HG03457 (cell line): ENCODE data around the gene RTL1.

Source experiments
- ATAC-seq: cut with Tn5 transposase; IDR thresholded peaks from one replicate; pipeline ENCODE4 v1.9.1; 2021; ENCODE audit warnings: moderate number of reproducible peaks; ENCODE audit not compliant: unreplicated experiment

Gene RTL1

GRCh38 chr14:100898935-100899883 is 4.3 kb downstream of the RTL1 start:
- no peak for ATAC-seq

- no peak for ATAC-seq
Observed at GRCh38 chr14:100898465-100898864, 5.1 kb downstream of the RTL1 start.

- ATAC-seq = no peak
Observed at GRCh38 chr14:100896369-100897060, 7.0 kb downstream of the RTL1 start.

GRCh38 chr14:100895411-100895810 is 8.1 kb downstream of the RTL1 start:
- no peak for ATAC-seq

GRCh38 chr14:100894416-100894815 is 9.1 kb downstream of the RTL1 start:
- no peak for ATAC-seq

GRCh38 chr14:100893760-100894159 is 9.8 kb downstream of the RTL1 start:
- ATAC-seq = no peak

GRCh38 chr14:100893228-100893601 is 10.3 kb downstream of the RTL1 start:
- no peak for ATAC-seq

- ATAC-seq = no peak
Observed at GRCh38 chr14:100892496-100893227, 10.9 kb downstream of the RTL1 start.

GRCh38 chr14:100891501-100892445 is 11.7 kb downstream of the RTL1 start:
- ATAC-seq = no peak

- ATAC-seq = no peak
Observed at GRCh38 chr14:100891051-100891450, 12.5 kb downstream of the RTL1 start.

GRCh38 chr14:100890061-100890850 is 13.3 kb downstream of the RTL1 start:
- no peak for ATAC-seq

GRCh38 chr14:100889641-100890040 is 13.9 kb downstream of the RTL1 start:
- ATAC-seq = no peak

GRCh38 chr14:100888789-100889315 is 14.7 kb downstream of the RTL1 start:
- ATAC-seq = no peak

- no peak for ATAC-seq
Observed at GRCh38 chr14:100887728-100888335, 15.7 kb downstream of the RTL1 start.

GRCh38 chr14:100885617-100886016 is 17.9 kb downstream of the RTL1 start:
- ATAC-seq = no peak

- ATAC-seq = no peak
Observed at GRCh38 chr14:100885196-100885595, 18.3 kb downstream of the RTL1 start.

GRCh38 chr14:100884456-100884855 is 19.1 kb downstream of the RTL1 start:
- ATAC-seq = no peak

- no peak for ATAC-seq
Observed at GRCh38 chr14:100883789-100884101, 19.8 kb downstream of the RTL1 start.
